Measurements from ENCODE around the gene MCRIP2.

DNA sequence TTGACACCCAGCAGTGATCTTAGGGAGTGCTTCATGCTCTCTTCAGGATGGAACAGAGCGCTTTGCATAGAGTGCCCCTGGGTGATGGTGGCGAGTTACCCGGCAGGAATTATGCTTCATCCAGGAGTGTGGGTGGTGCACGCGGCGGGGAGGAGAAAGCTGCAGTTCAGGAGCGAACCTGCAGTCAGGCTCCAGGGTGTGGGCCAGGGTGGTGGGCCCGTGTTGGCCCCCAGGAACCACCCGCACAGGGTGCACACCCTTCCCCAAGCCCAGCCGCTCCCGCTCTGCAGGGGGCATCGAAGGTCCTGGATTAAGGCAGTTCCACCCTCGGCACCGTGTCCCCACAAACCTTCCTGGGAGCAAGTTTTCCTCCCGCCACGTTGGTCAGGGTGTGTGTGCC is 47.8 kb upstream of the MCRIP2 start:
- TF ChIP-seq, protein P1, sequence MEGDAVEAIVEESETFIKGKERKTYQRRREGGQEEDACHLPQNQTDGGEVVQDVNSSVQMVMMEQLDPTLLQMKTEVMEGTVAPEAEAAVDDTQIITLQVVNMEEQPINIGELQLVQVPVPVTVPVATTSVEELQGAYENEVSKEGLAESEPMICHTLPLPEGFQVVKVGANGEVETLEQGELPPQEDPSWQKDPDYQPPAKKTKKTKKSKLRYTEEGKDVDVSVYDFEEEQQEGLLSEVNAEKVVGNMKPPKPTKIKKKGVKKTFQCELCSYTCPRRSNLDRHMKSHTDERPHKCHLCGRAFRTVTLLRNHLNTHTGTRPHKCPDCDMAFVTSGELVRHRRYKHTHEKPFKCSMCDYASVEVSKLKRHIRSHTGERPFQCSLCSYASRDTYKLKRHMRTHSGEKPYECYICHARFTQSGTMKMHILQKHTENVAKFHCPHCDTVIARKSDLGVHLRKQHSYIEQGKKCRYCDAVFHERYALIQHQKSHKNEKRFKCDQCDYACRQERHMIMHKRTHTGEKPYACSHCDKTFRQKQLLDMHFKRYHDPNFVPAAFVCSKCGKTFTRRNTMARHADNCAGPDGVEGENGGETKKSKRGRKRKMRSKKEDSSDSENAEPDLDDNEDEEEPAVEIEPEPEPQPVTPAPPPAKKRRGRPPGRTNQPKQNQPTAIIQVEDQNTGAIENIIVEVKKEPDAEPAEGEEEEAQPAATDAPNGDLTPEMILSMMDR (IDR thresholded peaks at IDR 0.05; ENCODE audit: low read length), result no peak
- TF ChIP-seq EZH2 (optimal IDR thresholded peaks at IDR 0.05; ENCODE audit: low read depth, low read length), result no peak
- no peak for TF ChIP-seq EZH2phosphoT487 (IDR thresholded peaks at IDR 0.05; ENCODE audit: low read length)
